Ishikawa (cell line): ENCODE data around the gene COLQ.

Experiments used
- CEBPB ChIP-seq: IDR thresholded peaks from 2 replicates; pipeline ENCODE4 v1.6.1; 2012
- CREB1 ChIP-seq: IDR thresholded peaks from 2 replicates; pipeline ENCODE4 v1.6.1; 2012; ENCODE audit warnings: low read depth
- EGR1 ChIP-seq: IDR thresholded peaks from 2 replicates; pipeline ENCODE4 v1.6.1; 2012
- EP300 ChIP-seq: IDR thresholded peaks from 2 replicates; pipeline ENCODE4 v1.6.1; 2012; ENCODE audit warnings: borderline replicate concordance
- FOXM1 ChIP-seq: IDR thresholded peaks from 2 replicates; pipeline ENCODE4 v1.6.1; 2012; ENCODE audit warnings: low read depth, borderline replicate concordance
- MAX ChIP-seq: IDR thresholded peaks from 2 replicates; pipeline ENCODE4 v1.6.1; 2012
- NFIC ChIP-seq: IDR thresholded peaks from 2 replicates; pipeline ENCODE4 v1.6.1; 2012
- RAD21 ChIP-seq: IDR thresholded peaks from 2 replicates; pipeline ENCODE4 v1.6.1; 2012; ENCODE audit warnings: low read depth
- REST ChIP-seq: IDR thresholded peaks from 2 replicates; pipeline ENCODE4 v1.6.1; 2012; ENCODE audit warnings: low read depth, mild to moderate bottlenecking
- TAF1 ChIP-seq: IDR thresholded peaks from 2 replicates; pipeline ENCODE4 v1.6.1; 2012; ENCODE audit warnings: low read depth, mild to moderate bottlenecking
- TCF12 ChIP-seq: IDR thresholded peaks from 2 replicates; pipeline ENCODE4 v1.6.1; 2012; ENCODE audit warnings: low read depth
- TEAD4 ChIP-seq: IDR thresholded peaks from 2 replicates; pipeline ENCODE4 v1.6.1; 2012
- YY1 ChIP-seq: IDR thresholded peaks from 2 replicates; pipeline ENCODE4 v1.6.1; 2012; ENCODE audit warnings: low read depth
- ZBTB7A ChIP-seq: IDR thresholded peaks from 2 replicates; pipeline ENCODE4 v1.6.1; 2012; ENCODE audit warnings: low read depth
- TF ChIP-seq, protein P1 (sequence below): IDR thresholded peaks from 2 replicates; pipeline ENCODE4 v1.6.1; 2012

Gene COLQ

GRCh38 chr3:15465876-15466585 lies 55.5 kb downstream of the COLQ start:
- TF ChIP-seq RAD21 (no peak), CEBPB (no peak), FOXM1 (no peak), YY1 (no peak), TCF12 (no peak), TEAD4 (no peak), REST (no peak), TAF1 (no peak)

- no peak for TF ChIP-seq TEAD4
- no peak for TF ChIP-seq CREB1
- no peak for TF ChIP-seq TAF1
- TF ChIP-seq EGR1: no peak
These were observed 59.1 kb downstream of the COLQ start for GRCh38 chr3:15462451-15462850.

DNA sequence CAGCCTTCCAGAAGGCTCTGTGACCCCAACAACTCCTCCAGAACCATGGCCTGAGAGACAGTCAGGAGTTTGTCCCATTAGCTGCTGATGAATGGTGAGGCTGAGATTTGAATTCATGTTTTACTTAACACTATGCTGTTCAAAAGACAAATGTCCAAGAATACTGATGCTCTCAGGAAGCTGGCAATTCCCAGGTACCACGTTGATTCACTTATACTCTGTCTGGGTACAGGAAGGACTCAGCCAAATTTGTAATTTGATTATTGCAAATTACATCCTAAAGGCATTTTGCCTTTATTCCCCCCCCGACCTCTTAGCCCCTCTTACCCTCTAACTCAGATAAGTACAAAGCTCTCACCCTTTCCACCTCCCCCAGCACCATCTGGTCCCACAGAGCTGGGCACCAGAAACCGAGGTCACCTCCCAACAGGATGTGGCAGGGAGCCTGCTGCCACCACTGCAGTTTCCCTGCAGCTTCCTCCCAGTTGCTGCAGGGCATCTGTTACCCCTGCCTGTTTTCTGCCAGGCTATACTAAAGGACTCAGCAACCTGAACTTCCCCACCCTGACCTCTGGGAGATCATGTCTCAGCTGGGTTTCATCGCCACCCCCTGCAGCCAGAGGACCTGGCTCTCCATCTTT lies 60.5 kb downstream of the COLQ start:
- TF ChIP-seq TCF12: no peak

- no peak for TF ChIP-seq TEAD4
- no peak for TF ChIP-seq NFIC
- no peak for TF ChIP-seq CEBPB
- TF ChIP-seq, protein P1, sequence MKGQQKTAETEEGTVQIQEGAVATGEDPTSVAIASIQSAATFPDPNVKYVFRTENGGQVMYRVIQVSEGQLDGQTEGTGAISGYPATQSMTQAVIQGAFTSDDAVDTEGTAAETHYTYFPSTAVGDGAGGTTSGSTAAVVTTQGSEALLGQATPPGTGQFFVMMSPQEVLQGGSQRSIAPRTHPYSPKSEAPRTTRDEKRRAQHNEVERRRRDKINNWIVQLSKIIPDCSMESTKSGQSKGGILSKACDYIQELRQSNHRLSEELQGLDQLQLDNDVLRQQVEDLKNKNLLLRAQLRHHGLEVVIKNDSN: no peak
- no peak for TF ChIP-seq EGR1
- TF ChIP-seq CREB1: no peak
- no peak for TF ChIP-seq YY1
- no peak for TF ChIP-seq MAX
- no peak for TF ChIP-seq FOXM1
- TF ChIP-seq TAF1: no peak
These were observed 63.2 kb downstream of the COLQ start for GRCh38 chr3:15458212-15458780.

- TF ChIP-seq NFIC (no peak), EGR1 (no peak), TCF12 (no peak), FOXM1 (no peak), REST (no peak), TAF1 (no peak), RAD21 (no peak), MAX (no peak)
- TF ChIP-seq, protein P1: no peak
These were observed 65.2 kb downstream of the COLQ start for GRCh38 chr3:15456321-15456720.

DNA sequence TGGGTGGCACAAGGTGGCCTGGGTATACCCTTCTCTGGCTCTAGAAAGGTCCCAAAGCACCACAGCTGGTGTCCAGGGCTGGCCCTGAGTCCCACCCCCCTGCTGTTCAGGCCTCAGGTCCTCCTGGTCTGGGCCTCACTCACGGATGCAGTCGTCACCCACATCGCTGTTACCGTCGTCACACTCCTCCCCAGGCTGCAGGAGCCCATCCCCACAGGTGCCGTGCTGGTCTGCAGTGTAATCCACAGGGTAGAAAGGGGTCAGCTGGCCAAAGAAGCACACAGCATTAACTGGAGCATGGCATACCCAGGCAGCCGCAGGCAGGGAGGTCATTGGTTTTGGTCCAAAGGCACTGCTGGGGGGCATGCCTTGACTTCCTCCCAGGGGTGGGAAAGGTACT lies 65.8 kb downstream of the COLQ start:
- TF ChIP-seq TEAD4 (no peak), RAD21 (no peak), CEBPB (no peak), YY1 (no peak), TAF1 (no peak), REST (no peak), FOXM1 (no peak), NFIC (no peak), CREB1 (no peak), TCF12 (no peak), MAX (no peak), ZBTB7A (no peak), EGR1 (no peak), EP300 (no peak)
- TF ChIP-seq, protein P1: no peak
